ENCODE results near the gene CHMP1A.

DNA sequence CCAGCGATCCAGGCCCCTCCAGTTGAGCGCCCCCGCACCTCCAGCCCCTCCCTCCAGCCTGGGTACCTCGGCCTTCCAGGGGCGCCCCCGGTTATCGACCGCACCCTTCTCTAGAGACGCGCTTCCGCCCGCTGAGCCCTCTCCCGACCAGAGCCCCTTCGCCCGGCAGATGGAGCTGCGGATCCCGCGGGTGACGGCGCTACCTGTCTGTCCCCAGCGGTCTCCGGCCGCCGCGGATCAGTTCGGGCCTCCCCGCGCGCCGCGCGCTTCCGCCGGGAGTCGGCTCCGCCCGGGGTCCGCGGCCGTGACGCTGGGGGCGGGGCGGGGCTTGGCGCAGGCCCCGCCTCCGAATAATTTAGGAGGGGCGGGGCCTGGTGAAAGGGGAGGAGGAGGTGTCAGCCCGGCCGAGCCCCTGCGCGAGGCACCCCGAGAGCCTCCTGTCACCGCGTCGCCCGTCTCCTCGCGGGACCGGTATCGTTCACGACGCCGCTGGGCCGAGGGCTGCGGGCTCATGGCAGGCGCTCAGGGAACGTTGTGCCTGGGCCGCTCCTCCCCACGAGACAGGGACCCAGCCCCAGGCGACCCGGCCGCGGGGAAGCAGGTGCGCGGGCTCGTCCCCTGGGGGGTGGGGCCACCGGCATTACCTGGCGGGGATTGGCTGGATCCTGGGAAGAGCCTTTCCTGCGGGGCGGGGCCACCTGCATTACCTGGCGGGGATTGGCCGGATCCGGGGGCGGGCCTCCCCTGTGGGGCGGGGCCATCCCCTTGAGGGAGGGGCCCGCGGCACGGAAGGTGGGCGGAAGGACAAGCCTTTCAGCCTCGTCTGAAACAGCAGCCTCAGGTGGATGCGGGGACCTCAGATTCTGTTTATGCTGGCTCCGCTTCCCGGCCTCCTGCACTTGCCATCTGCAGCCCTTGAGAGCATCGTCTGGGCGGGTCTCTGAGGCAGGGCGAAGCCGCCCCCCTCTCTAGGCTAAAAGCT is 44.2 kb upstream of the CHMP1A start, which contains the start of gene SPATA2L:
- peak; percentile 41 for TF ChIP-seq POLR2A (IDR thresholded peaks at IDR 0.05; ENCODE audit: low read length)
- TF ChIP-seq GATA1 (IDR thresholded peaks at IDR 0.05; ENCODE audit: low read depth, low read length) = no peak
